ENCODE data around the gene ZNF212.

The ZNF212 gene

GRCh38 chr7:149289262-149289661 is 49.8 kb downstream of the ZNF212 start:
- no peak for DNase-seq

- no peak for DNase-seq
These were observed 50.4 kb downstream of the ZNF212 start for GRCh38 chr7:149289856-149290255.

GRCh38 chr7:149291036-149291780 is 51.8 kb downstream of the ZNF212 start:
- no peak for DNase-seq

GRCh38 chr7:149291781-149292461 is 52.5 kb downstream of the ZNF212 start:
- no peak for DNase-seq

DNA sequence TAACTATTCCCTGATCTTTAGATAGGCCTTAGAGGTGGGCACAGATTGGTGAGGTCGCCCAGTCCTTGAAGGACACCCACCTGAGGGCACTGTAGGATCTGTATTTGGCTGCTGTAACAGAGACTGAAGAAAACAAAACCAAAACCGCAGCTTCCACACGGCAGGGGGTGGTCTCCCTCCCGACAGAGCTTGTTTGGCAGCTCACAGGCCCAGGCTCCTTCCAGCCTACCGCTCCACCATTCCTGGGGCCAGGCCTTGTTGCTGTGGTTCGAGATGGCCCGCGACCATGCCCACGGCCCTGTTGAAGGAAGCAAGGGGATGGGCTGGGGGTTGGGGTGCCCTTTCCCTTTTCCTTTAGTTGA is 53.0 kb downstream of the ZNF212 start:
- DNase-seq: peak; percentile 13

- DNase-seq: no peak
These were observed 53.9 kb downstream of the ZNF212 start for GRCh38 chr7:149293338-149293737.

GRCh38 chr7:149293946-149294633 is 54.6 kb downstream of the ZNF212 start:
- DNase-seq: no peak

DNA sequence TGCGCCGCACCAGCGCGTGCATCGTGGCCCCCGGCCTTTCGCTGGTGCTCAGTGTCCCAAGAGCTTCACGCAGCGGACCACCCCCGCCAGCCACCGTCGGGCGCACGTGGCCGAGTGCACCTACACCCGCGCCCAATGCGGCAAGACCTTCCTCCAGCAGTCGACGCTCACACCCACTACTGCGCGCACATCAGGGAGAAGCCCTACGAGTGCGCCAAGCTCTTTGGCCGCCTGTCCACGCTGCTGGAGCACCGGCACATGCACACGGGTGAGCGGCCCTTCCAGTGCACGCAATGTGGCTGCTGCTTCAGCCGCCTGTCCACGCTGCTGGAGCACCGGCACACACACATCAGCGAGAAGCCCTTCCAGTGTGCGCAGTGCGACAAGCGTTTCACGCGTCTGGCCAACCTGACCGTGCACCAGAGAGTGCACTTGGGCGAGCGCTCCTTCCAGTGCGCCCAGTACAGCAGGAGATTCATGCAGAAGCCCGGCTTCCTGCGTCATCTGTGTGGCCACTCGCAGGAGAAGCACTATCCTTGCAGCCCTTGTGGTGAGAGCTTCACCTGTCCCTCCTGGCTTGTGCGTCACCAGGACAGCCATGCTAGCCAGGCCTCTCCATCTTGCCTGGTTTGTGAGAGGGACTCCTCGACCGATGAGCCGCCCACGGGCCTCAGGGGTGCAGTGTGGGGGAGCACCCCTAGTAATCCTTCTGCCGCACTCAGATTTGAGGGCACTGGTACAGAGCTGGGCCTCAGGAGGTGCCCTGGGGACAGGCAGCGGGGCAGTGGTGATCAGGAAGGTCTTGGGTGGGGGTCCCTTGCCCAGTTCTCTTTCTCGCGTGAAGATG is 55.4 kb downstream of the ZNF212 start:
- DNase-seq: no peak

DNA sequence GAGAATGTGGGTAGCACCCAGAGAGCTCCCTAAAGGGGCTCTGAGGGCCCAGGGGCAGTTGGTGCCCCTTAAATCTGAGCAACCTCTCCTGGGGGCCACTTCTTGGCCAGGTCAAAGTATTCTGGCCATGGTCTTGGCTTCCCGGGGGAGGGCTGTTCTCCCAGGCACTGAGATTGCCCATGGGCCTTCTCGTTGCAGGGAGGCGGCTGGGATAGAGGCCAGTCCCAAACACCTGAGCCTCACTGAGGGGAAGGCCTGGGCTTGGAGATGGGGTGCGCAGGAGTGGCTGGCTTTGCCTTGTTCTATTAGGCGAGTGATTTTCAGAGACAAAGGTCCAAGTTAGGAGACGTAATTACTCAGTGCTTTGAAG is 56.0 kb downstream of the ZNF212 start:
- no peak for DNase-seq

GRCh38 chr7:149296368-149296767 is 56.9 kb downstream of the ZNF212 start:
- no peak for DNase-seq

DNA sequence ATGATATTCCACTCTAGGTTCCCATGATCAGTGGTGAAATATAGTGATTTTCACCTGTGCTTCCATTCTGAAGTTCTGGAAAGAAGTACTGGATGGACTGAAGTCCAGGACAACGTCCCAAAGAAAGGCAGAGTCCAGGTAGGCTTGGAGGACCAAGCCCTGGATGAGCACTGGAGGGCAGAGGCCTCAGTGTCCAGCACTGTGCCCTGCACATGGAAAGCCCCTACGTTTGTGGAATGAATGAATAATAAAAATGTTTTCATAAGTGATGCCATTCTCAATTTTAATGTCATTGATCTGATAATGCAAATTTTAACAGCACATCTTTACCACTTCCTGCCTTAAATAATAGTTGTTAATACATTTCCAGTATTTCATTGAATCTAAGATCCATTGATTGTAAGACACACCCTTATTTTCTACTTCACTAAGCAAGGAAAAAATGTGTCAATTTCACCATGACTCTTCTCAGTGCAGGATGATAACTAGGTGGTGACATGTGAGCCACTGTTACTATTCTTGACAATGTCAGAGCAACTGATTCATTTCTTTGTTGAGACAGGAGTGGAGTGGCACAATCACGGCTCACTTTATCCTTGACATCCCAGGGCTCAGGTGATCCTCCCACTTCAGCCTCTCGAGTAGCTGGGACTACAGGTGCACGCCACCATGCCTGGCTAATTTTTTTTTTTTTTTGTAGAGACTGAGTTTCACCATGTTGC is 57.7 kb downstream of the ZNF212 start:
- no peak for DNase-seq

DNA sequence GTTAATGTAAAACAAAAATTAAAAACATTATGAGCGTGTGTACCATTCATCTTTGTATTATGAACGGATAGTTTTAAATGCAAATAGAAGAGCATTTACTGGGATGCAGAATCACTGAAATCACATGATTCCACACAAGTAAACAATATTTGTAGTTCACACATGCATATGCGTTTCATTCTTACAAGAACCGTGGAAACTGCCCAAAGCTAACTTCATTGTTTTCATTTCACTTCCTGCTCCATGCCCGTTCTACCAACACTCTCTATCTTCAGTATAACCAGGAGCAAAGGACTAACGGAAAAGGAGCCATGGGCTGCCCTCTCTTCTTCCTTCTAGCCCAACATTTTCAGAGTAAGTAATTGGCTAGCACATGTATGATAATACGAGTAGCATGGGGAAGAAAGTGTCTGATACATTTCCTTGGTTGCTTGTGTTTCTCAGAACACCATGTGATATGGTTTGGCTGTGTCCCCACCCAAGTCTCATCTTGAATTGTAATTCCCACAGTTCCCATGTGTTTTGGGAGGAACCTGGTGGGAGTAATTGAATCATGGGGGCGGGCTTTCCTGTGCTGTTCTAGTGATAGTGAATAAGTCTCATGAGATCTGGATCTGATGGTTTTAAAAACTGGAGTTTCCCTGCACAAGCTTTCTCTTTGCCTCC is 61.3 kb downstream of the ZNF212 start:
- no peak for DNase-seq

DNA sequence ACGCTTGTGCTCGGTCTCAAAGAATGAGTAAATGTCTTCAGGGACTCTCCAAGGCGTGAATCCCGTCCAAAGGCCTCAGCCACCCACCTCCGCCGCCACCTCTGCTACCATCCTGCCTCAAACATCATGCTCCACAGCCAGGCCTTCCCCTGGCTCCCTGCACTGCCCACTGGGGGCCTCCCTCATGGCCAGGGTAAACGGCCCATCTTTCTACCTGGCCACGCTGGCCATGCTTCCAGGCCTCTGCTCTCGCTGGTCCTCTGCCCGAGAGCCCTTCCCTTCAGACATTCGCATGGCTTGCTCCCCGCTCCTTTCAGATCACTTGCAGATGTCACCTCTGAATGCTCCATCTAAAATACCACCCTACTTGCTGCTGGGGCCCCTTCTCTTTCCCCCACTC is 62.8 kb downstream of the ZNF212 start:
- DNase-seq: no peak

GRCh38 chr7:149302865-149303264 is 63.4 kb downstream of the ZNF212 start:
- no peak for DNase-seq

GRCh38 chr7:149304006-149304405 is 64.6 kb downstream of the ZNF212 start:
- DNase-seq: no peak

All from fibroblast of upper back skin (primary cell).